ENCODE results near the gene GPR17.

DNA sequence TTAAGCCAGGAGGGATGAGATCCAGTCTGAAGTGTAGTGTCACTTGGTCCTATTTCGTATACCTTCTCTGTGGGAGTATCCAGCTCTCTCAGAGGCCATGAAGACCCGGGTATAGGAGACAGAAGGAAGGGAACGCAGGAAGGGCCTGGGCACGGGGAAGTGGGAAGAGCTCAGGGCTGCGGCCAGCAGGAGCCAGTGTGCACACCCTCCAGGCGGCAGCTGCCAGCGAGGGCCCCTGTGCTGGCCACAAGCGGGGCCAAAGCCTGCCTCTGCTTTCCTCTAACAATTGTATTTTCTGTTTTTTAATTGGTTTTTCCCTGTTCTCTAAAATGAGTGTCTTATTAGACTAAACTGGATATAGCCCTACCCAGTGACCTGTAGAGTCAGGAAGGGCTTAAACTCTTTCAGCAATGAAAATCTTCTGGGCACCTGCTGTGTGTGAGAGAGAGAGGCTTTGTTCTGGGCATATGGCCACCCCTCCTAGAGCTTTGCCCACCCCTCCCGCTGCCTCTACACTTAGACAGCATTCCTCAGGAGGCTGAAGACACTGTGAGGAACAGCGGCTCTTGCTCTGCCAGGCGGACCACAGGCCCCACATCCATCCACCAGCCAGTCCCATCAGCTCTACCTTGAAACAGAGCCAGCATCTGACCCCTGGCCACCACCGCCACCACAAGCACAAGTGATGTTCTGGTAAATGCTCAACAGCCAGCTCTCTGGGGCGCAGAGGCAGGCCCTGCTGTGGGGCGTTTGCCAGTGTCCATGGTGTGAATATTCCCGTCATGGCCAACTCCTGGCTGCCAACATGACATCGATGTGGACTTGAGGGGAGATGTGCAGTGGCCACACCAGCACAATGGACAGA, 9.5 kb downstream of the GPR17 start:
- TF ChIP-seq, protein P1, sequence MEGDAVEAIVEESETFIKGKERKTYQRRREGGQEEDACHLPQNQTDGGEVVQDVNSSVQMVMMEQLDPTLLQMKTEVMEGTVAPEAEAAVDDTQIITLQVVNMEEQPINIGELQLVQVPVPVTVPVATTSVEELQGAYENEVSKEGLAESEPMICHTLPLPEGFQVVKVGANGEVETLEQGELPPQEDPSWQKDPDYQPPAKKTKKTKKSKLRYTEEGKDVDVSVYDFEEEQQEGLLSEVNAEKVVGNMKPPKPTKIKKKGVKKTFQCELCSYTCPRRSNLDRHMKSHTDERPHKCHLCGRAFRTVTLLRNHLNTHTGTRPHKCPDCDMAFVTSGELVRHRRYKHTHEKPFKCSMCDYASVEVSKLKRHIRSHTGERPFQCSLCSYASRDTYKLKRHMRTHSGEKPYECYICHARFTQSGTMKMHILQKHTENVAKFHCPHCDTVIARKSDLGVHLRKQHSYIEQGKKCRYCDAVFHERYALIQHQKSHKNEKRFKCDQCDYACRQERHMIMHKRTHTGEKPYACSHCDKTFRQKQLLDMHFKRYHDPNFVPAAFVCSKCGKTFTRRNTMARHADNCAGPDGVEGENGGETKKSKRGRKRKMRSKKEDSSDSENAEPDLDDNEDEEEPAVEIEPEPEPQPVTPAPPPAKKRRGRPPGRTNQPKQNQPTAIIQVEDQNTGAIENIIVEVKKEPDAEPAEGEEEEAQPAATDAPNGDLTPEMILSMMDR (IDR thresholded peaks at IDR 0.05): no peak
- no peak for TF ChIP-seq POLR2A (IDR thresholded peaks at IDR 0.05)

Data from heart left ventricle (tissue), 13 donors.